ENCODE data around the gene IRAK1.
A peak's percentile ranks its signal among the peaks of the same experiment; 100 is the strongest.
"Not testable (repeated sequence)": the region's sequence is repeated elsewhere in the genome, so short reads cannot be mapped to it uniquely, and the experiment has no call there.

The IRAK1 gene

DNA sequence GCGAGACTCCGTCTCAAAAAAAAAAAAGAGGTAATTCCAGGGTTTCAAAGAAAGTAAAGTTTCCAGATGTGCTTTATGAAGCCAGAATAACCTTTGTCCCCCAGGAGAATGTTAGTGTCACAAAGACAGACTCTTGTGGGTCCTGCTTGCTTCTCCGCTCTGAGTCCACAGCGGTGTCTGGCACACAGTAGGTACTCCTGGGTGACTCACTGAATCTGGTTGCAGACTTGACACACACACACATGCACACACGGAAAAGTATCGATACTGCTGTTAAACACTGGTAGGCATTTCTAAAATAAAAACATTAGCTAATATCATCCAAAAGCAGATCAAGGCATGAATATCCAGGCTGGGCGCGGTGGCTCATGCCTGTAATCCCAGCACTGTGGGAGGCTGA is 24.2 kb downstream of the IRAK1 start:
- no peak for DNase-seq (ENCODE audit: low spot score)

DNA sequence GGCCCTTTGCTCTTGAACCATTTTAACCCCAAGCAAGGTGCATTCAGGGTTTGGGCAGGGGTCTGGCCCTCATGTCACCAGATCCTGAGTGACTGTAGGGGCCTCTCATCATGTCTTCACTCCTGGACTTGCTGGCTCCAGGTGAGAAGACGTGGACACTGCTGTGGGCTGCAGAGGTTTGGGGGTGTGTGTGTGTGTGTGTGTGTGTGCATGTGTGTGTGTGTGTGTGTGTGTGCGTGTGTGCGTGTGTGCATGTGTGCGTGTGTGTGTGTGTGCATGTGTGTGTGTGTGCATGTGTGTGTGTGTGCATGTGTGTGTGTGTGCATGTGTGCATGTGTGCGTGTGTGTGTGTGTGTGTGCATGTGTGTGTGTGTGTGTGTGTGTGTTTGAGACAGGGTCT is 25.3 kb downstream of the IRAK1 start:
- DNase-seq (ENCODE audit: low spot score) = not testable (repeated sequence)

DNA sequence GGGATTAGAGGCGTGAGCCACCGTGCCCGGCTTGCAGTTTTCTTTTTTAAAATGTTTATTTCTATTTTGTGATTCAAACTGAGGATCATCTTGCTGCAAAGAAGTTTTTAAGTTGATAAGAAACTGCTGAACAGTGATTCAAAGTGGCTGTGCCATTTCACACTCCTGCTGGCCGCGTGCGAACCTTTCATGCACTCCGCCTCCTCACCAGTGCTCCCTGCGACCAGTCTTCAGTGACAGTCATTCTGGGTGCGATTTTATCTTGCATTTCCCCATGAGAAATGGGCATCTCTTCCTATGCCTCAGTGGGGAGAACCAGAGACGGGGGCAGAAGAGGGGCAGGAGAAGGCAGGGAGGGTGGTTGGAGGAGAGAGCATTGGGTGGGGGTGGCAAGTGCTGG is 25.7 kb downstream of the IRAK1 start:
- no peak for DNase-seq (ENCODE audit: low spot score)

DNA sequence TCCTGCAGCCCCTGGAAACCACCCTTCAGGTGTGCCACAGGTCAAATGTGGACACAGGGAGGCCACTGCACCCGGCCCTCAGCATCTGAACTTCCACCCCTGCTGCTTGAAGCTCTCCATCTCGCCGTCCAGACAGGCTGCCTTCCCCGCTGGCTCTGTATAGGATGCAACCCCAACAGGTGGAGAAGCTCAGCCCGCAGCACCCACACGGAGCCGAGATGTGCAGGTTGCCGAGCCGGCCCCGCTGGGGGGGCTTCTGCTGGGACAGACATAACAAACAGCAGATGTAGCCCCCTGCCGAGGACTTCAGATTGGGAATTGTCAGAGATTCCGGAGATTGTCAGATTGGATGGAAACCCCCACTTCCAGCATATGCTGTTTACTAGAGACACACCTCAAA is 26.6 kb downstream of the IRAK1 start:
- no peak for DNase-seq (ENCODE audit: low spot score)

DNA sequence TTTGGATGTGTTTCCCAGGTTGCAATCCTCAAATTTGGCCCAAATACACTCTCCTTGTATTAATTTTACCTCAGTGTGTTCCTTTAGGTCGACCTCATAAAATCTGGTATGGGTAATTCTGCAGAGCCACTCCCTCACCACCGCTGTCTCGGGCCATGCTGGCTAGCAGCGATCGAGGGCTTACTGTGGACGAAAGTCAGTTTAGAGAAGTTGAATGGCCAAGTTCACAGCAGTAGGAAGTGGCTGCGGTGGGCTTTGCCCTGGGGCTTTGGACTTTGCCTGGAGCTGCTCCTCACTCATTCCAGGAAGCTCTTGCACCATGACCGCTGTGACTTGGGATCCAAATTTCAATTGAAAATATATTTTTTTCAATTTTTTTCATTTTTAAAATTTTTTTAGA is 27.5 kb downstream of the IRAK1 start:
- DNase-seq (ENCODE audit: low spot score) = no peak

DNA sequence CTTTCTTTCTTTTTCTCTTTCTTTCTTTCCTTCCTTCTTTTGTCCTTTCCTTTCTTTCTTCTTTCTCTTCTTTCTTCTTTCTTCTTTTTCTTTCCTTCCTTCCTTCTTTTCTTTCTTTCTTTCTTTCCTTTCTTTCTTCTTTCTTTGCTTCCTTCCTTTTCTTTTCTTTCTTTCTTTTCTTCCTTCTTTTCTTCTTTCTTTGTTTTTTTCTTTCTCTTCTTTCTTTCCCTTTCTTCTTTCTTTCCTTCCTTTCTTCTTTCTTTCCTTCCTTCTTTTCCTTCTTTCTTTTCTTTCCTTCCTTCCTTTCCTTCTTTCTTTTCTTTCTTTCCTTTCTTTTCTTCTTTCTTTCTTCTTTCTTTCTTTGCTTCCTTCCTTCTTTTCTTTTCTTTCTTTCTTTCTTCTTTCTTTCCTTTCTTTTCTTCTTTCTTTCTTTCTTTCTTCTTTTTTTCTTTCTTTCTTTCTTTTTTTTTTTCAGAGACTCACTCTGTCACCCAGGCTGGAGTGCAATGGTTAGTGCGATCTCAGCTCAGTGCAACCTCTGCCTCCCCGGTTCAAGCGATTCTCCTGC is 28.6 kb downstream of the IRAK1 start:
- no peak for DNase-seq (ENCODE audit: low spot score)

DNA sequence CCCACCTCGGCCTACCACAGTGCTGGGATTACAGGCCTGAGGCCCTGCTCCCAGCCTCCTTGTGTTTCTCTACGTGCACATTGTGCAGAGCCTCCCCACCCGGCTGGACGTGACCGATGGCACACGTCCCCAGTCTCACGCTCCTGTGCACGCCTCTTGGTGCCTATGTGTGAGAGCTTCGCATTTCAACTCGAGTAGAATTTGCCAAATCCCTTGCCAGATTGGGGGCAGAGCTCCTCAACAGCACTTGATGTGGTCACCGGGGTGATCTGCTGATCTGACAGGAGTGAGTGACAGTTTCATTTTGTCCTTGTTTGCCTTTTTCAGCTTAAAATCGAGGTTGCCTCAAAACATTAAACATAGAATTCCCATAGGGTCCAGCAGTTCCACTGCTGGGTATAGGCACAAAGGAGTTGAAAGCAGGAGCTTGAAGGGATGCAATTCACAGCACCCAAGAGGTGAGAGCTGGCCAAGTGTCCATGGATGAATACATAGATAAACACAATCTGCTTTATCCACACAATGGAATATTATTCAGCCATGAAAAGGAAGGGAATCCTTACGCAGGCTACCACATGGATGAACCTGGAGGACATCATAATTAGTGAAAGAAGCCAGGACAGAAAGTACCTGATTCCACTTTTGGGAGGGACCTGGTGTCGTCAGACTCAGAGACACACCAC is 29.6 kb downstream of the IRAK1 start:
- DNase-seq (ENCODE audit: low spot score) = no peak

DNA sequence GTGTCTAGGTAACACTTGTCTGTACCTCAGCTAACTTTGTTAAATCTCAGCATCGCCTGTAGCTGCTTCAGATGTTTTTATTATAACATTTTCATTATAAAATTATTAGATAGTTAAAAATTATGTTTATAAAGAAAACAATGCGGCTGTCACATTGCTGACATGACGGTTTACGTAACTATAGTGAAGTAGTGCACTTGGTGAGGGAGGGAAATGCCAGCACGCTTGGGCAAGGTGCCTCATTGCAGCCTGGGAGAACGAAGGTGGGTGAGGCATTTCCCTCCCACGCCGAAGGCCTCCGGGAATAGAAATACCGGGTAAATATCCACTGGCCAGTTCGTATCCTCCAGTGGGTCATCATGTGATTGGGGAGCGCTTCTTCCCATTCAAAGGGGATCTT is 31.2 kb downstream of the IRAK1 start:
- no peak for DNase-seq (ENCODE audit: low spot score)

DNA sequence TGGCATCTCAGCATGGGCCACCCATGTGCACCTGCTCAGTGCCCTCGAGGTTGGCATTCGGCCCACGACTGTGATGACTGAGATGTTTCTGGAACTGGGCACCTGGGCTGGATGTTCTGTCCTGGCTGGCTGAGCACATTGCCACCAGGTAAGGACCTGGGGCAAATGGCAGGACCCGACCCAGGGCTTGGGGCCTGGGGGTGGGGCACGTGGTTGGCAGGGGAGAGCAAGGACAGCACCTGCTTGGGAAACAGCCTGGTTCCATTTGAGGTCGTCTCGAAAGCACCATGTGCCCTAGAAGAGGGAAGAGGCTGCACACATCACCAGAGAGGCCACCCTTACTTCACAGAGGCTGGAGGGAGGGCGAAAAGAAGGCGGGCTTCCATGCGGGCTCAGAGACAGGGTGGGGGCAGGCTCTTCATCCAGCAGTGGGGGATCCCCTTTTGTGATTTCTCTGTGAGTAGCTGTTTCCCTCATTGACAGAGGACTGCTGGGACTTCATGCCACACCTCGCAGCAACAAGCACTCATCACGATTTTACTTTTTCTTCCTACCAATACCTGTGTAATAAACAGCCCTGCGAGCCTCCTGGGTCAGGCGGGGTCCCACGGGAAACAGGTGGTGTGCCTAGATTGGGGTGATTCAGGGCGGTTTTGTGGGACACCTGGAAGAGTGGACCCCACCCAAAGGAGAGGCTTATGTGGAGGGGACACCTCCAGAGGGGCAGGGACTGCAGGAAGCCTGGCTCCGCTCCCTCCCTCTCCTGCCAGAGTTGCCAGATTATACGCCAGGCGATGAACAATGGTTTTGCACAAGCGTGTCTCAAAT is 35.1 kb downstream of the IRAK1 start:
- DNase-seq (ENCODE audit: low spot score) = no peak

DNA sequence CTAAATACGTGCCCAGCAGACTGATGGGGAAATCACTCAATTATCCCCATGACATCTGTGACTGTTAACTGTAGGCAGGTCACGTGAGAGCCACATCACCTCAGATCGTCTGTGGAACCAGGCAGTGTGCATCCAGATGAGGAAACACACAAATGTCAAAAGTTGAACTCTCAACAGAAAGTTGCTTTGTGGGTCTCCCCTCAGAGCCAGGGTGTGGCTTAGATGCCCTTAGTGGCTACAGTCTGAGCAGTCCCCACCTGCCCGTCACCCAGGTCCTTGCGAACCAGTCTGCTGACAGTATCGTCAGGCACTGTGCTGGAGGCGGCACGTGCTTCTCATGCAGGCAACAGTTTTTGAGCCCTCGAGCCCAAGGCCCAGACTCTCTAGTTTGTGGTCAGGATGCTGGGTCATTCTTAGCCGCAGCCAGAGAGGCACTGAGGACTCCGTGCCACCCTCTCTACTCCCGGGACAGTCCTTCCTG is 36.3 kb downstream of the IRAK1 start:
- no peak for DNase-seq (ENCODE audit: low spot score)

DNA sequence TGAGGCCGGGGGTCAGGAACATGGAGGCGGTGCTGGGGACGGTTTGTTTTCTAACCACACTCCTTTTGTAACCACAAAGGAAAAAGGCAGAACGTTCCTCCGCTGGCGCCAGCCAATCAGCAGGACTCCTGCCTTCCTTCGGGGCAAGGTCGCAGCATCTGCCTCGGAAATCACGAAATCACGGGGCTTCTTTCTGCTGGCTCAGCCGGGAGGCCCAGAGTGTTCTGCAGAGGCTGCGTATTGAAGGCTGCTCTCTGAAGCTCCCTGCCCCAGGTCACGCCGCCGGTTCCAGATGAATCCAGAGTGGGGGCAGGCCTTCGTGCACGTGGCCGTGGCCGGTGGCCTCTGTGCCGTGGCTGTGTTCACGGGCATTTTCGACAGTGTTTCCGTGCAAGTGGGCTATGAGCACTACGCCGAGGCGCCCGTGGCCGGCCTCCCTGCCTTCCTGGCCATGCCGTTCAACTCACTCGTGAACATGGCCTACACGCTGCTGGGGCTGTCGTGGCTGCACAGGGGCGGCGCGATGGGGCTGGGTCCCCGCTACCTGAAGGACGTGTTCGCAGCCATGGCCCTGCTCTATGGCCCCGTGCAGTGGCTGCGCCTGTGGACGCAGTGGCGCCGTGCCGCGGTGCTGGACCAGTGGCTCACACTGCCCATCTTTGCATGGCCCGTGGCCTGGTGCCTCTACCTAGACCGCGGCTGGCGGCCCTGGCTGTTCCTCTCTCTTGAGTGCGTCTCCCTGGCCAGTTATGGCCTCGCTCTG is 37.8 kb downstream of the IRAK1 start:
- no peak for DNase-seq (ENCODE audit: low spot score)

DNA sequence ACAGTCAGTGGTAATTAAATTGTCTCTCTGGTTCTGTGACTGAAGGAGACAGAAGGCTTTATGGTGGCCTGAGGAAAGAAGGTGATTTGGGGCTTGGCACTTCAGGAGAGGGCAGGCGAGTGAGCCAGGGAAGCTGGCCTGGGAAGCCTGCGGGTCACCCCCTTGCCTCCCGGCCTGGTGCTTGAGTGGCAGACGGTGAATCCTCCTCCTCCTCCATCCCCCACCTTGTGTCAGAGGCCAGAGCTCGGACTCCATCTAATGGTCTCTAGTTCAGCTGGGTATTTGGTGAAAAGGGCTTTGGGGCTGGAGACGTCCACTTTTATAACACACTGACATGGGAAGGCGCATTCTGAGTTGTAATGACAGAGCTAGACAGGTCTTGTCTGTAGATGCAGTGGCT is 38.5 kb downstream of the IRAK1 start:
- no peak for DNase-seq (ENCODE audit: low spot score)

DNA sequence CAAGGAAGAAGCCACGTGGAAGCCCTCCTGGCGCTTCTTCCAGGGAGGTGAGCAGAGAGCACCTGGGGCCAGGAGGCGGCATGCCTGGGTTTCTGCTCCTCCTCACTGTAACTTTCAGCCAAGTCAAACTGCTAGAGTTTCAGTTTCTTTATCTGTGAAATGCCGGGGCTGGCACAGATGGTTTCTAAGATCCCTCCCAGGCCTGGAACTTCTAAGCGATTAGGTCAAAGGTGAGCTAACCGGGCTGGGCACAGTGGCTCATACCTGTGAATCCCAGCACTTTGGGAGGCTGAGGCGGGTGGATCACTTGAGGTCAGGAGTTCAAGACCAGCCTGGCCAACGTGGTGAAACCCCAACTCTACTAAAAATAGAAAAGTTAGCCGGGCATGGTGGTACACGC is 39.3 kb downstream of the IRAK1 start:
- not testable (repeated sequence) for DNase-seq (ENCODE audit: low spot score)

DNA sequence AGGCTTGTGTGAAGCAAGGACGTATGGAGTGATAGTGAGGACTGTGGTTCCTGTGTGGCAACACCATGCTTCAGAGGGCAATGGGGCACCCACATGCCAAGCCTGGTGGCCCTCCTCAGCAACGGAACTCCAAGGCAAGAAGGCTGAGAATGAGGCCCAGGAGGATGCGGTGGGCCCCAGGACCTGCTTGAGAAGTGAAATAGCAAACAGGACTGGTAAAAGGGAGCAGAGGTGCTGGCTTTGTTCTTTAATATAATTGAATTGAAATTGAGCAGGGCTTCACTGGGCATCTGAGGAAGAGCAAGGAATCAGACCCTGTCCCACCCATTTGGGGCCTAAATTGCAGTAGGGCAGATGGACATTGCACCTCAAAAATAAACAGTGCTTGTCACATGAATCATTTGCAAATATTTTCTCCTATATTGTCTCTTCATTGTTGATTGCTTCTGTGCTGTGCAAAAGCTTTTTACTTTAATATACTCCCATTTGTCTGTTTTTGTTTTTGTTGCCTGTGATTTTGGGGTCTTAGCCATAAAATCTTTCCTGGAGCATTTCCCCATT is 44.9 kb downstream of the IRAK1 start:
- no peak for DNase-seq (ENCODE audit: low spot score)

DNA sequence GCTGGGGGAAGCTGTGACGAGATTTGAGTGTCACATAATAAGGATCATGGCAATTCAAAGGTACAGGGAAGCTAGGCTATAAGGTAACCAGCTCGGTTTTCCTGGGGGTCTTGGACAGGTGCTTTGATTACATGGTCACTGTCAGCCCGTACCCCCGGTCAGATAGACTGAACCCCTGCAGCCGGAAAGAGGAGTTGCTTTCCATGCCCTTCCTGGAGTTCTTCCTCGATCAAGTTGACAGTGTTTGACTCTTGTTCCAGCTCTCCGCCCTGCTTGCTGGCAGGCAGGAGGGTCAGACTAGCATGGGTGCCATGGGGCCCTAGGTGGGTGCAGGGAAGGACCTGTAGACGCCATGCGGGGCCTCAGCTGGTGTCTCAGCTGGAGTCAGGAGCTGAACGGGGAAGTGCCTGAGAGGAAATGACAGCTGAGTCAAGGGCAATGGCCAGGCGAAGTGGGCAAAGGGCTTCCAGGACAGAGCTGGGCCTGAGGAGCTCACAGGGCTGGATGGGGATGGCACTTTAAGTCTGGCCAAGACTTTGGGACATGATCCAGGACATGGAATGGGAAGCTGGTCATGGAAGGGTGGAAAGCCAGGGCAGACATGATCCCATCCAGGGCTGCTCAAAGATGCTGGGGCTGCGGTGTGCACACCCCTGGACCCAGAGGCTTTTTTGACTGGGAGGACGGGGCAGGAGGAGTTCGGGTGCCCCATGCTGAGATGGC is 45.5 kb downstream of the IRAK1 start:
- DNase-seq (ENCODE audit: low spot score) = no peak

DNA sequence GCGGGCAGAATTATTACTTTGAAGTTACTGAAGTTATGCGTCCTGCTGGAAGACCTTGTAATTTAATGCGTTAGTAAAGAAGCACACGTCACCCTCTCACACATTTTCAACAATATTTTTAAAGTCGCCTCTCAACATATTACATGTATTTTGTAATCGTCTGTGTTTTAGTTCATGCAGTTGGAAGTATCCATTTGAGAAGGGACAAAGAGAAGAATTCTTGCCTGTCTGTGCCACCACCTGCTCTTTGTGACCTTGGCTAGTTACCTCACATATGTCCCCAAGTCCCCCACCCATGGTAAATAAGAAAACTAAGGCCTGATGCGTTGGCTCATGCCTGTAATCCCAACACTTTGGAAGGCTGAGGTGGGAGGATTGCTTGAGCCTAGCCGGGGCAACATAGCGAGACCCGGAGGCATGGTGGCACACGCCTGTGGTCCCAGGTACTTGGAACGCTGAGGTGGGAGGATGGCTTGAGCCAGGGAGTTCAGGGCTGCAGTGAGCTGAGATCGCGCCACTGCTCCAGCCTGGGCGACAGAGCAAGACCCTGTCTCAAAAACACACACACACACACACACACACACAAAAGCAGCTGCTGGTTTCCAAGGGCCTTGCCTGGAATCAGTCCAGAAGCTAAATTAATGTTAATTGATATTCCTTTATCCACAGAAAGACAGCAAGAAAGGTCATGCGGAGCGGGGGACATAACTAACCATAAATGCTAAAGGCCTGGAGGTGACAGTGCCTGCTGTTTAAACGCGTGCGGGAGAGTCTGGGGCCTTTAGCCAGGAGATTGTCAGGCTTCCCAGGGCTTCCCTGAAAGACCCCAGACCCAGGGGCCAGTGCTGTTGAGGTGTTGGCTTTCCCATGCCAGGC is 46.3 kb downstream of the IRAK1 start:
- peak; percentile 13 for DNase-seq (ENCODE audit: low spot score)

DNA sequence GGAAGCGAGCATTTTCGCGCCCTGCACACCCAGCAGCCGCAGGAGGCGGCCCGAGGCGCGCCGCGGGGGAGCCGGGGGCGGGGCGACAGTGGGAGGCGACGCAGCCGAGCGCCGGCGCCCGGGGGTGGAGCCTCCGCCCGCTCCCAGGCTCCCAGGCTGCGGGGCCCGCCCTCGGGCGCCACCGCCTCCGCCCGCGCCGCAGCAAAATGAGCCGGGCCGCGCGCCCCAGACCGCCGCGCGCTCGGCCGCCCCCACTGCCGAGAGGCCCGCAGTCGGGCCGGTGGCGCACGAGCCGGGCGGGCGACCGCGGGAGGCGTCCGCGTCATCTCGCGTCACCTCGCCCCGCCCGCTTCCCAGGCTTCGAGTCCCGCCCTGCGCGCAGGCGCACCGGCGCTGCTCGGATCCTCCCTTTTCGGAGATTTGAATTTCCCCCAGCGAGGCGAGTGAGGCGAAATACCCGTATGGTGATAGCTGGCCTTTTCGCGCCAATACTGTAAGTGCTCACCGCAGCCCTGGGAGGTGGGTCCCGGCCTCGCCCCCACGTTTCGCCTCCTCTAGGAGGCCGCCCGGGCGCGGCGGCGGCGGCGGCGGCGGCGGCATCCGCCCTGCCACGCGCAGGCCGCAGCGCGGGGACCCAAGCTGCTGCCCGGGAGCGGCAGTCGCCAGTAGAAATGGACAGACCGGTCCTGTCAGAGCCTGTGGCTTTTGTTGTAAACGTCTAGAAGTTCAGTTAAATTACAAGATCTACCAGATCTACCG is 47.2 kb downstream of the IRAK1 start, which contains the start of gene TMEM187:
TSS of gene TMEM187 (plus strand) at position 387 of the 759 bp plus-strand sequence. CDS start 9,309 bp downstream, outside the sequence.
- DNase-seq (ENCODE audit: low spot score) = peak; percentile 94

DNA sequence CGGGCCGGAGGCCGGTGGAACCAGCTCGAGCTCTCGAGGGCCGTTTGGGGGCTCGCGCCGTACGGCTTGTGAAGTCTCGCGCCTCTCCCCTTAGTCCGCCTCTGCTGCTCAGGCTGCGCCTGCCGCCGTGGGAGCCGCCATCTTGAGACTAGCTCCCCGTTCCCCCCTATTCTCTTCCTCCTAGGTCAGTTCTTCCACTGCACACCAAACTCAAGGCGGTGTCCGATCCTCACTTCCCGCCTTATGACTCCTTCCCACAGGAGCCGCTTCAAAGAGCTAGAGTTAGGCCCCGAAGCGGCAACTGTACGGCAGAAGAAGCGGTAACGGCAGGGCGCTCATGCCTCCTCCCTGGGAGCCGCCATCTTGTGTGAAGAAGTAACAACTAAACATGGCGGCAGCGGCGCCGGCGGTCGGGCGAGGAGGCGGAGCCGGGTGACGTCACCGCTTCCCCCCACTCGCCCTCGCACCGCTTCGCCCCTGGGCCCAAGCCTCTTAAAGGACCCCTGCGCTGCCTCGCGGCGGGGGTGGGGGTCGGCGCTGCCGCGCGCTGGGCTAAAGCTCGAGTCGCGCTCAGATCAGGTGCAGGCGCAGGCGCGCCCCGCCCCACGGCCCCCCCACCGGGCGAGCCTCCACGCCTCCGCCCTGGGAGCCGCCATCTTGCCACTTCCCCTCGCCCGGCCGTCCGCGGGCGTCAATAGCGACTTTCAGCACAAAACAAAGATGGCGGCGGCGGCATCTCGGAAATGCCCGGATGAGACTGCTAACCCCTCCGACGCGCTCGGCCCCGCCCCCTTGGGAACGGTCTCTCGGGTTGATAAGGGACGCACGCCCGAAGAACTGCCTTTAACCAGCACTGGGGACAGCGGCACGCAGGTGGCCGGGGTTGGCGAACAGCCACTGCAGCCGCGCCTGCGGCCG is 48.0 kb downstream of the IRAK1 start, which contains the start of gene HCFC1:
TSS of gene HCFC1 (minus strand) at position 369 of the 918 bp plus-strand sequence. CDS start 978 bp downstream, outside the sequence.
- DNase-seq (ENCODE audit: low spot score) = peak; percentile 95

Data from SK-N-DZ (cell line).